Measurements from ENCODE around the gene MRPL3.

Gene MRPL3

DNA sequence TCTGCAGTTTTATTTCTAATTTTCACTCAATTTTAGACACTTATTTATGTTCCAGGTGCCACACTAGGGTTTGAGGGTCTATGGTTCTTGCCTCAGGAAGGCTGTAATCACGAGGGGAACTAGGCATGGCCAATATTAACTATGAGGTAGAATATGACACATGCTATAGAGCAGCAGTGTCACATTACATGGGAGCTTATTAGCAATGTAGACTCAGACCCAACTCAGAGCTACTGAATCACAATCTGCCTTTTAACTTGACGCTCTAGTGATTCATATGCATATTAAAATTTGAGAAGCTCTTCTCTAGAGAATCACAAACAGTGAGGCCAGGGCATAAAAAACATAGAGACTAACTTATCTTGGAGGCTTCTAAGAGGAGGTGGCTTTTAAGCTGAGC is 32.8 kb upstream of the MRPL3 start:
- TF ChIP-seq, protein P1, sequence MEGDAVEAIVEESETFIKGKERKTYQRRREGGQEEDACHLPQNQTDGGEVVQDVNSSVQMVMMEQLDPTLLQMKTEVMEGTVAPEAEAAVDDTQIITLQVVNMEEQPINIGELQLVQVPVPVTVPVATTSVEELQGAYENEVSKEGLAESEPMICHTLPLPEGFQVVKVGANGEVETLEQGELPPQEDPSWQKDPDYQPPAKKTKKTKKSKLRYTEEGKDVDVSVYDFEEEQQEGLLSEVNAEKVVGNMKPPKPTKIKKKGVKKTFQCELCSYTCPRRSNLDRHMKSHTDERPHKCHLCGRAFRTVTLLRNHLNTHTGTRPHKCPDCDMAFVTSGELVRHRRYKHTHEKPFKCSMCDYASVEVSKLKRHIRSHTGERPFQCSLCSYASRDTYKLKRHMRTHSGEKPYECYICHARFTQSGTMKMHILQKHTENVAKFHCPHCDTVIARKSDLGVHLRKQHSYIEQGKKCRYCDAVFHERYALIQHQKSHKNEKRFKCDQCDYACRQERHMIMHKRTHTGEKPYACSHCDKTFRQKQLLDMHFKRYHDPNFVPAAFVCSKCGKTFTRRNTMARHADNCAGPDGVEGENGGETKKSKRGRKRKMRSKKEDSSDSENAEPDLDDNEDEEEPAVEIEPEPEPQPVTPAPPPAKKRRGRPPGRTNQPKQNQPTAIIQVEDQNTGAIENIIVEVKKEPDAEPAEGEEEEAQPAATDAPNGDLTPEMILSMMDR (IDR thresholded peaks at IDR 0.05; ENCODE audit: low read length, missing control alignments), result no peak
- H3K4me3 ChIP-seq (replicated peaks; ENCODE audit: low read depth, low read length), result no peak overlapping the region
- DNase-seq (ENCODE audit: low read depth), result no peak

DNA sequence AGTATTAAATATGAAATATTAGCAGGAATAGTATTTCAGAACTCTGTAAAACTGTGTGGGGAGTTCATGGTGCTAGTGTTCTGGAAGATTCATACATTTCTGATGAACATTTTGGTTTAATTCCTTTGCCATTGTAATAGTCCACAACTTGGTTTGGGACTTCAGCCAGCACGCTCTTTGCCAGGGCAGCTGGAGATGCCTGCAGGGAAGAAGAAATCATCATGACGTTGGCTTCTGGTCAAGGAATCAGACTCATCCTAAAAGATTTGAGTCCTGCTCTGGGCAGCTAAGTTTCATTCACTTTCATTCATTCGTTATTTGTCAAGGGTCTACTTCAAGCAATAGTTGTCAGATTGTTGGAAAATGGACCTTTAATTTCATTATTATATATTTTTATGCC is 32.4 kb upstream of the MRPL3 start:
- peak; percentile 5 for DNase-seq (ENCODE audit: low read depth)
- H3K4me3 ChIP-seq (replicated peaks; ENCODE audit: low read depth, low read length), result no peak overlapping the region
- TF ChIP-seq, protein P1 (IDR thresholded peaks at IDR 0.05; ENCODE audit: low read length, missing control alignments), result no peak

DNA sequence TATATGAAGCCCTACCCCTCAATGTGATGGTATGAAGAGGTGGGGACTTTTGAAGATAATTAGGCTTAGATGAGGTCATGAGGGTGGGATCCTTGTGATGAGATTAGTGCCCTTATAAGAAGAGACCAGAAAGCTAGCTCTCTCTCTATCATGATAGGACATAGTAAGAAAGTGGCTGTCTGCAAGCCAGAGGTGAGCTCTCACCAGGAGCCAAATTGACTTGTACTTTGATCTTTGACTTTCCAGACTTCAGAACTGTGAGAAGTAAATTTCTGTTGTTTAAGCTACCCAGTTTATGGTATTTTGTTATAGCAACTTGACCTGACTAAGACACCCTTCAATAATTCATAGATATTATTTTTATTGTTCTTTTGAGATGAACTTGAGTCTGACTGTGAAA is 29.9 kb upstream of the MRPL3 start:
- TF ChIP-seq, protein P1 (IDR thresholded peaks at IDR 0.05; ENCODE audit: low read length, missing control alignments), result no peak
- no peak for DNase-seq (ENCODE audit: low read depth)
- no peak overlapping the region for H3K4me3 ChIP-seq (replicated peaks; ENCODE audit: low read depth, low read length)

DNA sequence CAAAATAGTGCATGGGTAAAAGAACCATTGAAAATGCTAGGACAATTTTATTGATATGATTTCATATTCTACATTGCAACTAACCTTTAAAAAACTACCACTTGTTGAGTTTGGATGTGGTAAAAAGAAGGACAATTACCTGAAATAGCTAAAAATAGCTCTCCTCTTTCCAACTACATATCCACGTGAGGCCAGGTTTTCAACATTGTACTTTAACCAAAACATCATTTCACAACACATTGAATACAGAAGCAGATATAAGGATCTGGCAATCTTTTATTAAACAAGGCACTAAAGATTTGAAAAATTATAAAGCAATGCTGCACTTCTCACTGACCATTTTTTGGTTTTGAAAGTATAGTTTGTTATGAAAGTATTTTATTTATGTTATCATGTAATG is 28.1 kb upstream of the MRPL3 start:
- DNase-seq (ENCODE audit: low read depth), result no peak
- no peak overlapping the region for H3K4me3 ChIP-seq (replicated peaks; ENCODE audit: low read depth, low read length)
- TF ChIP-seq, protein P1 (IDR thresholded peaks at IDR 0.05; ENCODE audit: low read length, missing control alignments), result no peak

DNA sequence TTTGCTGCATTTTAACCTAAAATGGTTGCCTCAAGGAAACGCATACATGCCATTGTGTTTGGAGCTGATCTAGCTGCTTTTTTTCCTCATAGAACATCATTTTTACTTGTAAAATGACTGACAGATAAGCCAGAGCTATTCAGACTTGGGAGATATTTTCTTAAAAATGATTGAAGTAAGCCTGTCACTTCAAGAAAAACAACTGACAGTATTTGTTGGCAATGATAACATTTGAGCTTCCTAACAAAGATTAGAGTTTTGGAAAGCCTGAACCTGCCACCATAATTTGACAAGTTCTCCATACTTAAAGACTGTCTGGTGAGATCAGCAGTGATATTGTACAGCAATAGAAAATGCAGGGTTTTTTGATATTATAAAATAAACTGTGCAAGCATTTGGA is 27.6 kb upstream of the MRPL3 start:
- no peak for DNase-seq (ENCODE audit: low read depth)
- no peak overlapping the region for H3K4me3 ChIP-seq (replicated peaks; ENCODE audit: low read depth, low read length)
- TF ChIP-seq, protein P1 (IDR thresholded peaks at IDR 0.05; ENCODE audit: low read length, missing control alignments), result no peak

DNA sequence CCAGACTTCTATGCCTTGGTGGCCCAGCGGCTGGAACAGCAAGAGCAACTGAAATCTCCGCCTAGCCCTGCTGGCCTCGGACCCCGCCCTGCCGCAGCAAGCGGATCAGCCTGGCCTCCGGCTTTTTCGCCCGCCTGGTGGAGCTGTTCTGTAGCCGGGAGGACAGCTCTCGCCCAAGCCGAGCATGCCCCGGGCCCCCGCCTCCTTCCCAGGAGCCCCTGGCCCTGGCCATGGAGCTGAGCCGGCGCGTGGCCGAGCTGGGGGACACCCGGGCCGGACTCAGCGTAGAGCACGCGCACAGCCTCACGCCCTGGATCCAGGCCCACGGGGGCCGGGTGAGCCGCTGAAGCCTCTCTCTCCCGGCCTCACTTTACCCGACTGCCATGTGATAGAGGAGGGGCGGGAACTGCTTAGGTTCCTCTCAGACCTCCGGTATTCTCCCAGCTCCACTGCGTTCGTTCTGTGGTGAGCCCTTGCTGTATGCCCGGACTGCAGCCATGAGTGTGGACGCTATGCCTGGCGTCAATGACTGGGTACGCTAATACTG is 24.1 kb upstream of the MRPL3 start:
- H3K4me3 ChIP-seq (replicated peaks; ENCODE audit: low read depth, low read length), result peak overlapping the region; percentile 45
- TF ChIP-seq, protein P1 (IDR thresholded peaks at IDR 0.05; ENCODE audit: low read length, missing control alignments), result peak; percentile 50
- peak; percentile 59 for DNase-seq (ENCODE audit: low read depth)

DNA sequence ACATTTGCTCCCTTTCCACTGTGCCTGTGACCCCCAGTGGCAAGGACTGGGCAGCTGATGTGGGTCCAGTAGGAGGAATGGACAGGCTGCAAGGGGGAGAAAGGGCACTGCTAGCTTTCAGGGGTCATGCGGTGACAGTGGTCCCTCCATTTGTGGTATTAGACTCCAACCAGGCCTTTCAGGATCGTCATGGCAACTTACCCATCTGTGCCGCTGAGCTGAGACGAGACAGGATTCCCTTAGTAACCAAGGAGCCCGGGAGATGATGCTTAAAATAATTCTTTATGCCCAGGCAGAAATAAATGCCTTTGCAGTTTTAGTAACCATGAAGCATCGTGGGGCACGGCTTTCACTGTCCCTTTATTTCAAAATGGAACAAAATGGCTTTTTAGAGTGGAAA is 15.9 kb upstream of the MRPL3 start:
- no peak overlapping the region for H3K4me3 ChIP-seq (replicated peaks; ENCODE audit: low read depth, low read length)
- TF ChIP-seq, protein P1 (IDR thresholded peaks at IDR 0.05; ENCODE audit: low read length, missing control alignments), result no peak
- no peak for DNase-seq (ENCODE audit: low read depth)
